Measurements from ENCODE around the gene MICALL2.

MICALL2 gene

GRCh38 chr7:1394371-1394770 is 64.9 kb downstream of the MICALL2 start:
- DNase-seq (ENCODE audit: low read depth) = no peak
- H3K4me3 ChIP-seq (replicated peaks; ENCODE audit: low read depth, low read length) = no peak overlapping the region
- TF ChIP-seq CTCF (IDR thresholded peaks at IDR 0.05; ENCODE audit: low read length, missing control alignments) = no peak

GRCh38 chr7:1393421-1393820 is 65.8 kb downstream of the MICALL2 start:
- no peak for DNase-seq (ENCODE audit: low read depth)
- H3K4me3 ChIP-seq (replicated peaks; ENCODE audit: low read depth, low read length) = no peak overlapping the region
- TF ChIP-seq CTCF (IDR thresholded peaks at IDR 0.05; ENCODE audit: low read length, missing control alignments) = no peak

- DNase-seq (ENCODE audit: low read depth) = no peak
- TF ChIP-seq CTCF (IDR thresholded peaks at IDR 0.05; ENCODE audit: low read length, missing control alignments) = no peak
- no peak overlapping the region for H3K4me3 ChIP-seq (replicated peaks; ENCODE audit: low read depth, low read length)
Observed at GRCh38 chr7:1392556-1392955, 66.7 kb downstream of the MICALL2 start.

- no peak overlapping the region for H3K4me3 ChIP-seq (replicated peaks; ENCODE audit: low read depth, low read length)
- no peak for TF ChIP-seq CTCF (IDR thresholded peaks at IDR 0.05; ENCODE audit: low read length, missing control alignments)
- DNase-seq (ENCODE audit: low read depth) = no peak
Observed at GRCh38 chr7:1391449-1391848, 67.8 kb downstream of the MICALL2 start.

GRCh38 chr7:1388703-1389335 is 70.5 kb downstream of the MICALL2 start:
- no peak for TF ChIP-seq CTCF (IDR thresholded peaks at IDR 0.05; ENCODE audit: low read length, missing control alignments)
- DNase-seq (ENCODE audit: low read depth) = no peak
- H3K4me3 ChIP-seq (replicated peaks; ENCODE audit: low read depth, low read length) = no peak overlapping the region

- no peak for TF ChIP-seq CTCF (IDR thresholded peaks at IDR 0.05; ENCODE audit: low read length, missing control alignments)
- H3K4me3 ChIP-seq (replicated peaks; ENCODE audit: low read depth, low read length) = no peak overlapping the region
- DNase-seq (ENCODE audit: low read depth) = no peak
Observed at GRCh38 chr7:1388021-1388702, 71.1 kb downstream of the MICALL2 start.

- no peak for TF ChIP-seq CTCF (IDR thresholded peaks at IDR 0.05; ENCODE audit: low read length, missing control alignments)
Observed at GRCh38 chr7:1387261-1387660, 72.0 kb downstream of the MICALL2 start.

More at GRCh38 chr7:1387261-1387660, 72.0 kb downstream of the MICALL2 start:
- no peak for DNase-seq (ENCODE audit: low read depth)
- H3K4me3 ChIP-seq (replicated peaks; ENCODE audit: low read depth, low read length) = no peak overlapping the region
